22Rv1 (cell line): ENCODE results near the gene SLC22A17.

Source experiments
- H3K27ac ChIP-seq: fragments of 450-650 bp; 2 replicates; pipeline ENCODE4 v1.5.1; 2017
- ZFX ChIP-seq: fragments of 450-650 bp; IDR thresholded peaks from 2 replicates; pipeline ENCODE4 v1.6.1; 2017; ENCODE audit warnings: antibody characterized with exemption, borderline replicate concordance
- TF ChIP-seq, protein P1 (sequence below): fragments of 450-650 bp; IDR thresholded peaks from 2 replicates; pipeline ENCODE4 v1.5.1; 2017; ENCODE audit warnings: mild to moderate bottlenecking

SLC22A17 gene

GRCh38 chr14:23380197-23380914 is 27.7 kb upstream of the SLC22A17 start:
- TF ChIP-seq, protein P1, sequence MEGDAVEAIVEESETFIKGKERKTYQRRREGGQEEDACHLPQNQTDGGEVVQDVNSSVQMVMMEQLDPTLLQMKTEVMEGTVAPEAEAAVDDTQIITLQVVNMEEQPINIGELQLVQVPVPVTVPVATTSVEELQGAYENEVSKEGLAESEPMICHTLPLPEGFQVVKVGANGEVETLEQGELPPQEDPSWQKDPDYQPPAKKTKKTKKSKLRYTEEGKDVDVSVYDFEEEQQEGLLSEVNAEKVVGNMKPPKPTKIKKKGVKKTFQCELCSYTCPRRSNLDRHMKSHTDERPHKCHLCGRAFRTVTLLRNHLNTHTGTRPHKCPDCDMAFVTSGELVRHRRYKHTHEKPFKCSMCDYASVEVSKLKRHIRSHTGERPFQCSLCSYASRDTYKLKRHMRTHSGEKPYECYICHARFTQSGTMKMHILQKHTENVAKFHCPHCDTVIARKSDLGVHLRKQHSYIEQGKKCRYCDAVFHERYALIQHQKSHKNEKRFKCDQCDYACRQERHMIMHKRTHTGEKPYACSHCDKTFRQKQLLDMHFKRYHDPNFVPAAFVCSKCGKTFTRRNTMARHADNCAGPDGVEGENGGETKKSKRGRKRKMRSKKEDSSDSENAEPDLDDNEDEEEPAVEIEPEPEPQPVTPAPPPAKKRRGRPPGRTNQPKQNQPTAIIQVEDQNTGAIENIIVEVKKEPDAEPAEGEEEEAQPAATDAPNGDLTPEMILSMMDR = peak; percentile 65
- no peak for TF ChIP-seq ZFX
- H3K27ac ChIP-seq = no peak overlapping the region

DNA sequence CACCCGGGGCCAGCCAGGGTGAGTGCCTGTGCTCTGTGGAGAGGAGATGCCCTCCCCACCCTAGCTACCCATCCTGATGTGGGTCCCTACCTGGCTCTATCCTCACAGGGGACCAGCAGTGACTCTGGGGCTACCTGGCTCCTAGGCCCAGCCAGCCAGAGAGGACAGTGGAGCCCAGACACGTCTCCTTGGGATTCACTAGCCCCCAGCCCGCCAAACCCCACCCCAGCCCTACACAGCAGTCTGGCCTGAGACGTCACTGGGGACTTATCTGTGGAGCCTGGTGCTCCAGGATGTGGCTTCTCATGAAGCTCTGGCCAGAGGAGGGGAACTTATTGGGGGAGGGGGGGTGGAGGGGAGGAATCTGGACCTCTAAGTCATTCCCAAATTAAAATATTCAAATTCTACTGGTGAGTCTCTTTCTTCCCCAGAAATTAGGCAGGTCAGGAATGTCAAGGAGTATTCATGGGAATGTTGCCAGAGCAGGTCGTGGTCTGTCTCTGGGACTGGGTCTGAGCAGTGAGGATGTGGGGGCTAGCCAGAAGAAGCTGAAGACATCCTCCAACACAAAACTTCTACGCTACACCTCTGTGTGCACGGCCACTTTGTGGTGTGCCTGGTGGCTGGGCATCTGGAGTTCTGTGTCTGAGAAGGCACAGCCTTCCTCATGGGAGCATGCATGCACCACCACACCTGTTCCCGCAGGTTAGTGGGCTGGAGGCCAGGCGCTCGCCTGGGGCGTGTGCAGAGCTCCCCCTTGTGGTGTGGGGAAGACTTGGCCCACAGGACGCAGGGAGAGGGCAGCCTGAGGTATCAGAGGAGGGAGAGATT is 26.9 kb upstream of the SLC22A17 start:
- no peak overlapping the region for H3K27ac ChIP-seq
- no peak for TF ChIP-seq ZFX
- TF ChIP-seq, protein P1 = peak; percentile 96

GRCh38 chr14:23378612-23379220 is 26.0 kb upstream of the SLC22A17 start:
- TF ChIP-seq ZFX = no peak
- TF ChIP-seq, protein P1 = no peak
- H3K27ac ChIP-seq = no peak overlapping the region

- TF ChIP-seq ZFX = no peak
- TF ChIP-seq, protein P1 = no peak
- no peak overlapping the region for H3K27ac ChIP-seq
These were observed 25.2 kb upstream of the SLC22A17 start for GRCh38 chr14:23377573-23378563.

DNA sequence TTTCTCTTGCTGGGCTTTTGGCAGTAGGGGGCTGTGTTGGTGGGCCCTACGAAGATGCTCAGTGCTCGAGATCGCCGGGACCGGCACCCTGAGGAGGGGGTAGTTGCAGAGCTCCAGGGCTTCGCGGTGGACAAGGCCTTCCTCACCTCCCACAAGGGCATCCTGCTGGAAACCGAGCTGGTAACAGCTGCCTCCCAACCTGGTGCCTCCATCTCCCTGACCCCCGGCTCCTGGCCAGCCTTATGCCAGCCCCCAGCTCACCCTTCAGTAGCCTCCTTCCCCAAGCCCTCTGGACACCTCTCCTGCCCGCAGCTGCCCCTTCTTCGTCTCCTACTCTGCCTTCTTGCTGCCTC is 24.5 kb upstream of the SLC22A17 start:
- no peak overlapping the region for H3K27ac ChIP-seq
- no peak for TF ChIP-seq ZFX
- TF ChIP-seq, protein P1 = no peak

GRCh38 chr14:23376482-23377197 is 24.0 kb upstream of the SLC22A17 start, which contains the start of gene CMTM5:
CMTM5 (plus strand) TSS chr14:23377046; CDS start chr14:23377252, 206 bp downstream.
- no peak within 1 kb of the TSS for H3K27ac ChIP-seq
- TF ChIP-seq, protein P1 = no peak
- TF ChIP-seq ZFX = no peak
